GM21528 (cell line): ENCODE results near the gene MICAL3.
"Not testable (repeated sequence)": the region's sequence is repeated elsewhere in the genome, so short reads cannot be mapped to it uniquely, and the experiment has no call there.

Experiments used
- ATAC-seq: cut with Tn5 transposase; IDR thresholded peaks from one replicate; pipeline ENCODE4 v1.9.1; 2021; ENCODE audit warnings: mild to moderate bottlenecking, moderate library complexity; ENCODE audit not compliant: unreplicated experiment, low FRiP score

MICAL3 gene

GRCh38 chr22:17773606-17774205, 250.7 kb downstream of the MICAL3 start:
- peak; percentile 40 for ATAC-seq

- ATAC-seq: no peak
Measured at GRCh38 chr22:17772958-17773605, 251.3 kb downstream of the MICAL3 start.

- no peak for ATAC-seq
Measured at GRCh38 chr22:17772249-17772957, 252.0 kb downstream of the MICAL3 start.

- no peak for ATAC-seq
Measured at GRCh38 chr22:17770180-17771077, 253.9 kb downstream of the MICAL3 start.

- no peak for ATAC-seq
Measured at GRCh38 chr22:17769716-17770082, 254.7 kb downstream of the MICAL3 start.

- no peak for ATAC-seq
Measured at GRCh38 chr22:17769013-17769715, 255.2 kb downstream of the MICAL3 start.

- ATAC-seq: no peak
Measured at GRCh38 chr22:17767233-17768065, 256.9 kb downstream of the MICAL3 start.

GRCh38 chr22:17764852-17765251, 259.5 kb downstream of the MICAL3 start:
- ATAC-seq: not testable (repeated sequence)

GRCh38 chr22:17764036-17764435, 260.3 kb downstream of the MICAL3 start:
- no peak for ATAC-seq

- ATAC-seq: not testable (repeated sequence)
Measured at GRCh38 chr22:17763442-17763841, 260.9 kb downstream of the MICAL3 start.

GRCh38 chr22:17761138-17761488, 263.2 kb downstream of the MICAL3 start:
- ATAC-seq: no peak

- ATAC-seq: no peak
Measured at GRCh38 chr22:17754233-17754925, 270.0 kb downstream of the MICAL3 start.

GRCh38 chr22:17753401-17753989, 270.9 kb downstream of the MICAL3 start:
- ATAC-seq: no peak

- ATAC-seq: no peak
Measured at GRCh38 chr22:17751596-17751995, 272.8 kb downstream of the MICAL3 start.

- no peak for ATAC-seq
Measured at GRCh38 chr22:17749605-17750395, 274.6 kb downstream of the MICAL3 start.

- no peak for ATAC-seq
Measured at GRCh38 chr22:17748555-17749353, 275.6 kb downstream of the MICAL3 start.

GRCh38 chr22:17746916-17747315, 277.4 kb downstream of the MICAL3 start:
- ATAC-seq: no peak
